K562 (cell line): Measurements from ENCODE around the gene PRSS38.

Experiments
- MXI1 ChIP-seq: IDR thresholded peaks from 2 replicates; pipeline ENCODE4 v1.6.1; 2011; ENCODE audit warnings: low read depth, mild to moderate bottlenecking, improper control_type of control experiment, low read length
- NR4A1 ChIP-seq, 2 experiments: fragments of 250-450 bp in 1 of 2; fragments of 450-650 bp in 1 of 2; sonication (Bioruptor Pico) in 1 of 2; IDR thresholded peaks; 2 replicates each; pipeline versions ENCODE4 v1.4.0 to v1.6.1; 2016 to 2020; ENCODE audit warnings: mild to moderate bottlenecking in 2 of 2, missing compliant biosample characterization in 1 of 2, missing genetic modification characterization in 1 of 2, moderate library complexity in 1 of 2
- PHF21A ChIP-seq: fragments of 450-650 bp; IDR thresholded peaks from 2 replicates; pipeline ENCODE4 v1.6.1; 2017; ENCODE audit warnings: low read depth, borderline replicate concordance
- POLR2A ChIP-seq: fragments of 450-650 bp; conservative IDR thresholded peaks from 2 replicates; pipeline ENCODE4 v1.6.1; 2016
- SRF ChIP-seq, 2 experiments: fragments of 250-450, 450-650 bp in 1 of 2; sonication (Bioruptor Pico) in 1 of 2; sonication (generic) in 1 of 2; formaldehyde crosslinking; IDR thresholded peaks; 2 replicates each; pipeline versions ENCODE4 v1.5.0 to v1.5.1; 2020 to 2022; ENCODE audit warnings: mild to moderate bottlenecking in 1 of 2, missing genetic modification reagents in 1 of 2
- TAF1 ChIP-seq: IDR thresholded peaks from 2 replicates; pipeline ENCODE4 v1.6.1; 2011; ENCODE audit warnings: mild to moderate bottlenecking, low read length, moderate library complexity; ENCODE audit not compliant: insufficient read depth, control insufficient read depth, severe bottlenecking; ENCODE audit errors: extremely low read depth
- ZNF174 ChIP-seq: fragments of 250-450 bp; sonication (Bioruptor Pico); IDR thresholded peaks from 2 replicates; pipeline ENCODE4 v1.4.0; 2020; ENCODE audit warnings: mild to moderate bottlenecking
- TF ChIP-seq, protein P1 (sequence below), 3 experiments: IDR thresholded peaks in 2 of 3; conservative IDR thresholded peaks in 1 of 3; 2 replicates each; pipeline ENCODE4 v1.5.1; 2011 to 2012; ENCODE audit warnings: low read length in 3 of 3, mild to moderate bottlenecking in 3 of 3, control low read depth in 2 of 3, improper control_type of control experiment in 1 of 3, inconsistent platforms in 1 of 3, low read depth in 1 of 3, mixed read lengths in 1 of 3, moderate library complexity in 1 of 3; ENCODE audit not compliant: insufficient read depth in 2 of 3

GRCh38 chr1:227774051-227774731 lies 41.3 kb upstream of the PRSS38 start:
- TF ChIP-seq PHF21A, result no peak
- TF ChIP-seq, protein P1, sequence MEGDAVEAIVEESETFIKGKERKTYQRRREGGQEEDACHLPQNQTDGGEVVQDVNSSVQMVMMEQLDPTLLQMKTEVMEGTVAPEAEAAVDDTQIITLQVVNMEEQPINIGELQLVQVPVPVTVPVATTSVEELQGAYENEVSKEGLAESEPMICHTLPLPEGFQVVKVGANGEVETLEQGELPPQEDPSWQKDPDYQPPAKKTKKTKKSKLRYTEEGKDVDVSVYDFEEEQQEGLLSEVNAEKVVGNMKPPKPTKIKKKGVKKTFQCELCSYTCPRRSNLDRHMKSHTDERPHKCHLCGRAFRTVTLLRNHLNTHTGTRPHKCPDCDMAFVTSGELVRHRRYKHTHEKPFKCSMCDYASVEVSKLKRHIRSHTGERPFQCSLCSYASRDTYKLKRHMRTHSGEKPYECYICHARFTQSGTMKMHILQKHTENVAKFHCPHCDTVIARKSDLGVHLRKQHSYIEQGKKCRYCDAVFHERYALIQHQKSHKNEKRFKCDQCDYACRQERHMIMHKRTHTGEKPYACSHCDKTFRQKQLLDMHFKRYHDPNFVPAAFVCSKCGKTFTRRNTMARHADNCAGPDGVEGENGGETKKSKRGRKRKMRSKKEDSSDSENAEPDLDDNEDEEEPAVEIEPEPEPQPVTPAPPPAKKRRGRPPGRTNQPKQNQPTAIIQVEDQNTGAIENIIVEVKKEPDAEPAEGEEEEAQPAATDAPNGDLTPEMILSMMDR (IDR thresholded peaks at IDR 0.05 in 2 of 3, conservative IDR thresholded peaks at IDR 0.05 in 1 of 3; ENCODE audit: insufficient read depth in 2 of 3, low read depth in 1 of 3, low read length in 3 of 3), result no peak
- TF ChIP-seq TAF1, result no peak
- TF ChIP-seq POLR2A, result no peak
- TF ChIP-seq MXI1, result no peak
- no peak for TF ChIP-seq SRF (CRISPR knock-in tag; IDR thresholded peaks at IDR 0.05)
- no peak for TF ChIP-seq ZNF174 (CRISPR knock-in tag)
- TF ChIP-seq NR4A1 (CRISPR knock-in tag; IDR thresholded peaks at IDR 0.05), result no peak
- TF ChIP-seq NR4A1 (tag; IDR thresholded peaks at IDR 0.05), result no peak
